Jurkat, Clone E6-1 (cell line): ENCODE measurements around the gene CHRD.

ENCODE experiments used
- DNase-seq: peaks from one replicate; pipeline ENCODE4 v3.0.0-alpha.2; 2011; ENCODE audit warnings: low read depth, low spot score
- H3K4me3 ChIP-seq: 2 replicates; pipeline ENCODE4 v1.5.1; 2011; ENCODE audit warnings: mild to moderate bottlenecking, low read length, control low read depth, moderate library complexity

CHRD gene

DNA sequence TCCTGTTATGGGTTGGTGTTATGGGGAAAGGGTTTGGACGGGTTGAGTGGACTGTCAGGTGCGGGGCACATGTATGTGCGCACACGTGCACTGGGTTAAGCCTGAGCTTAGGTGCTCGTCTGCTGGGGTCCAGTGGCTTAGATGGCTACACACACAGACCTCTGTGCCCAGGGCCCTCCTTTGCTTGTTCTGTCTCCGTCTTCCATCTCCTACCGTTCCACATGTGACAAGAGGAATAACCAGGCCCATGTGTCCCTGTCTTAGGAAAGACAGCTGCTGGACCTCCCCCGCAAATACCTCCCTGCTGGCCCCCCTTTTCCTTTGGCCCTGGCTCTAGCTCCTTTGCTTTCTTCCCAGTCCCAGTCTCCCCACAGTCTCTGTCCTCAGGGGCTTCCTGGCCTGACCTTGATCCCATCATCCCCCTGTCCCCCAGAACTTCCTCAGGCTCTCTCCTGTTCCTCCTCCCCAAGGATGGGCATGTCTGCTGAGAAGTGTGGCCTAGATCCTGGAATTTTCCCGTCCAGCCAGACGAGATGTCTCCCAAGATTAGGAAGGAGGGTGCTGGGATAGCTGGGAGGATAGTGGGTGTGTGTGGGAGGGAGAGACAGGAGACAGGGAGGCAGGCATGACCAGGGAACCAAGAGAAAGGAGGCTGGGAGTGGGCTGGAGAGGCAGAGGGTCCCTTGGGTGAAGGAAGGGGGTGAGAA, 1.1 kb upstream of the CHRD start:
- H3K4me3 ChIP-seq, result no peak overlapping the region
- DNase-seq, result no peak

DNA sequence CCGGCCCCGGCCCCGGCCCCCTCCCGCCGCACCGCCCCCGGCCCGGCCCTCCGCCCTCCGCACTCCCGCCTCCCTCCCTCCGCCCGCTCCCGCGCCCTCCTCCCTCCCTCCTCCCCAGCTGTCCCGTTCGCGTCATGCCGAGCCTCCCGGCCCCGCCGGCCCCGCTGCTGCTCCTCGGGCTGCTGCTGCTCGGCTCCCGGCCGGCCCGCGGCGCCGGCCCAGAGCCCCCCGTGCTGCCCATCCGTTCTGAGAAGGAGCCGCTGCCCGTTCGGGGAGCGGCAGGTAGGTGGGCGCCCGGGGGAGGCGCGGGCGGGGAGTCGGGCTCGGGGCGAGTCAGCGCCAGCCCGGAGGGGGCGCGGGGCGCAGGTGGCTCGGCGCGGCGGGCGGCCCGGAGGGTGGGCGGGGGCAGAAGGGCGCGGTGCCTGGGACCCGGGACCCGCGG, 352 bp downstream of the CHRD start:
- H3K4me3 ChIP-seq, result no peak overlapping the region
- no peak for DNase-seq

DNA sequence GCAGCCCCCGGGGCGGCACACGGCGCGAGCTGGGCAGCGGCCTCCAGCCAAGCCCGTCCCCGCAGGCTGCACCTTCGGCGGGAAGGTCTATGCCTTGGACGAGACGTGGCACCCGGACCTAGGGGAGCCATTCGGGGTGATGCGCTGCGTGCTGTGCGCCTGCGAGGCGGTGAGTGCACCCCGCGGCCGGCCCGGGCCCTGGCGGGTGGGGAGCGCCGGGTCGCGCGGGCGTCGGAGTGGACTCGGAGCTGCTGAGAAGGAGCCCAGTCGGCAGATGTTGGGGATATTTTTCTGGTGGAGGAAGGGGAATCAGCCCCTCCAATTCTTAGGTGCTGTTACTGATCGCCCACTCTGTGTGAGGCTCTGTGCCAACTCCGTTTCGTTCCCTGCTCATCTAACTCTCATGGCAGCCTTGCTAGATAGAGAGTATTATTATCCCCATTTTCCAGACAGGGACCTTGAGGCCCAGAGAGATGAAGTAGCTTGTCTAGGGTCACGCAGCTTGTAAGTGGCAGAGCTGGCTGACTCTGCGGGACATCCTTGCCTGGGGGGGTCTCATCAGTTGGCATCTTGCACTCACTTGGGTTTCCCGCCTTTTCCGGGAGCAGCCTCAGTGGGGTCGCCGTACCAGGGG, 890 bp downstream of the CHRD start:
- no peak for DNase-seq
- H3K4me3 ChIP-seq, result no peak overlapping the region

DNA sequence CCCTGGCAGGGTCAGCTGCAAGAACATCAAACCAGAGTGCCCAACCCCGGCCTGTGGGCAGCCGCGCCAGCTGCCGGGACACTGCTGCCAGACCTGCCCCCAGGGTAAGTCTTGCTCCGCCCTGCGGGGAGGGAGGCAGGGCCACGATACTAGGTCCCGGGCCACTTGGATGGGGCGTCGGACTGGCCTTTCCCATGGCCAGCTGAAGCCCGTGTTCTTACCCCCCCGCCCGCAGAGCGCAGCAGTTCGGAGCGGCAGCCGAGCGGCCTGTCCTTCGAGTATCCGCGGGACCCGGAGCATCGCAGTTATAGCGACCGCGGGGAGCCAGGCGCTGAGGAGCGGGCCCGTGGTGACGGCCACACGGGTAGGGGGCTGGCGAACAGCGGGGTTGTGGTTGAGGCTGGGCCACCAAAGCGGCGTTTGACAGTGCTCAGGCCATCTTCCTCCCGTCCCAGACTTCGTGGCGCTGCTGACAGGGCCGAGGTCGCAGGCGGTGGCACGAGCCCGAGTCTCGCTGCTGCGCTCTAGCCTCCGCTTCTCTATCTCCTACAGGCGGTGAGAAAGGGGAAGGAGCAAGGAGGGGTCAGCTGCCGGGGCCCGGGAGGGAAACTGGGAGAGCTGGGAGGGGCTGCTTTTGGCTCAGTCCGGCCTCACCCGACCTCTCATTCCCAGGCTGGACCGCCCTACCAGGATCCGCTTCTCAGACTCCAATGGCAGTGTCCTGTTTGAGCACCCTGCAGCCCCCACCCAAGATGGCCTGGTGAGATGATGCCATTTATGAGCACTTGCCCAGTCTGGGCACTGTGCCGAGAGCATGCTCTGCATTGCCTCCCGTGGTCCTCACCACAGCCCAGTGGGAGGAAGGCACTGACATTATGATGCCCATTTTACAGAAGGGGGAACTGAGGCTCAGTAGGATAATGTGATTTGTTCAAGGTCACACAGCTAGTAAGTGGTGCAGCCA, 1.7 kb downstream of the CHRD start:
- DNase-seq, result no peak
- H3K4me3 ChIP-seq, result no peak overlapping the region

DNA sequence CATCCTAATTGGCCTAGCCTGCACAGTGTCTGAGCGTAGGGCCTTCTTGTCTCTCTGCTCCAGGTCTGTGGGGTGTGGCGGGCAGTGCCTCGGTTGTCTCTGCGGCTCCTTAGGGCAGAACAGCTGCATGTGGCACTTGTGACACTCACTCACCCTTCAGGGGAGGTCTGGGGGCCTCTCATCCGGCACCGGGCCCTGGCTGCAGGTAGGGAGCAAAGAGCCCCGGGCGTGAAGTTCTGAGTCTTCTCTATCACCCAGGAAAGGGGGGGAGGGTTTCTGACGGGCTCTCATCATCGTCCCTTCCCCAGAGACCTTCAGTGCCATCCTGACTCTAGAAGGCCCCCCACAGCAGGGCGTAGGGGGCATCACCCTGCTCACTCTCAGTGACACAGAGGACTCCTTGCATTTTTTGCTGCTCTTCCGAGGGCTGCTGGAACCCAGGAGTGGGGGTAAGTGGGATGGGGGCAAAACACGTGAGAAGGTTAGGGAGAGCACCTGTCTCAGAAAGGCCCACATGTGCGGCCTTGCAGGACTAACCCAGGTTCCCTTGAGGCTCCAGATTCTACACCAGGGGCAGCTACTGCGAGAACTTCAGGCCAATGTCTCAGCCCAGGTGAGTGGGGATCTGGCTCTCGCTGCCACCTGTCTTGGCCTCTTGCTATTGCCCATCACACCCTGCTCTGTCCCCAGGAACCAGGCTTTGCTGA, 2.6 kb downstream of the CHRD start:
- H3K4me3 ChIP-seq, result no peak overlapping the region
- DNase-seq, result no peak

DNA sequence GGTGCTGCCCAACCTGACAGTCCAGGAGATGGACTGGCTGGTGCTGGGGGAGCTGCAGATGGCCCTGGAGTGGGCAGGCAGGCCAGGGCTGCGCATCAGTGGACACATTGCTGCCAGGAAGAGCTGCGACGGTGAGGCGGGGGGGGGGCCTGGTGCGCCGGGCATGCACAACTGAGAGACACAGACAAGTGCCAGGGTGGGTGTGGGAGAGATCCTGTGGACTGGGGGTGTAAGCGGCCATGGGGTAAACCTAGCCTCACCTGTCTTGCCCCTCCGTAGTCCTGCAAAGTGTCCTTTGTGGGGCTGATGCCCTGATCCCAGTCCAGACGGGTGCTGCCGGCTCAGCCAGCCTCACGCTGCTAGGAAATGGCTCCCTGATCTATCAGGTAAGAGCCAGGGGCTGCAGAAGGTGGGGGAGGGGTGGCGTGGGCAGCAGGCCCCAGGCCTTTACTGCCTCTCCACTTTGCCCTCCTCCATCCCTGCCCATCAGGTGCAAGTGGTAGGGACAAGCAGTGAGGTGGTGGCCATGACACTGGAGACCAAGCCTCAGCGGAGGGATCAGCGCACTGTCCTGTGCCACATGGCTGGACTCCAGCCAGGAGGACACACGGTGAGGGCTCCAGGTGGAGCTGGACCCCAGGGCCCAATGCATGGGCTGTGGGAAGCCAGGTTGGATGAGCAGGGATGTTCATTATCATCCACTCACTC, 3.3 kb downstream of the CHRD start:
- H3K4me3 ChIP-seq, result no peak overlapping the region

DNA sequence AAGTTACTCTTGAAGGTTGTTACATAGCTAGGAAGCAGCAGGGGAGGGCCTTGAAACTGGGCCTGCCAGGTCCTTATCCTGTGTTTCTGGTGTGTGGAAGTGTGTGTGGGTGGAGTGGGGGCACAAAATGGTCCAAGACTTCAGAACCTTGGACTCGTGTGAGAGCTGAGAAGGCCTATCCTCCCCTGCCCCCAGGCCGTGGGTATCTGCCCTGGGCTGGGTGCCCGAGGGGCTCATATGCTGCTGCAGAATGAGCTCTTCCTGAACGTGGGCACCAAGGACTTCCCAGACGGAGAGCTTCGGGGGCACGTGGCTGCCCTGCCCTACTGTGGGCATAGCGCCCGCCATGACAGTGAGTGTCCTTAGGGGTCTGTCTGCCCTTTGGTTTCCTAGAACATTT, 4.5 kb downstream of the CHRD start:
- no peak overlapping the region for H3K4me3 ChIP-seq
- DNase-seq, result no peak

More for the DNA sequence above, 3.3 kb downstream of the CHRD start:
- DNase-seq, result no peak

DNA sequence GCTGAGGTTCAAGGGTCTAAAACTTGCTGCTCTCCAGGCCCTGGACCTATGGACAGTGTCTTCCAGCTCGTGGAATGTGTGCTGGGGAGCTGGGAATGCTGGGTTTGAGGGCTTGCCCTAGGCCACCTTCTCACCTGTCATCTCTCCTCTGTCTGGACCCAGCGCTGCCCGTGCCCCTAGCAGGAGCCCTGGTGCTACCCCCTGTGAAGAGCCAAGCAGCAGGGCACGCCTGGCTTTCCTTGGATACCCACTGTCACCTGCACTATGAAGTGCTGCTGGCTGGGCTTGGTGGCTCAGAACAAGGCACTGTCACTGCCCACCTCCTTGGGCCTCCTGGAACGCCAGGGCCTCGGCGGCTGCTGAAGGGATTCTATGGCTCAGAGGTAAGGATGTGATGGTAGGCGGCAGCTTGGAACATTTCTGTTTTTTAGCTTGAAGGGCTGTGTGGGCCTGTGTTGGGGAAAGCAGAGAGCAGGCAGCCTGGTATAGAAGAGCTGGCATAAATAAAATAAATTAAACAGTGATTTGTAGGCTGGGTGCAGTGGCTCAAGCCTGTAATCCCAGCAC, 5.1 kb downstream of the CHRD start:
- H3K4me3 ChIP-seq, result no peak overlapping the region
- no peak for DNase-seq

DNA sequence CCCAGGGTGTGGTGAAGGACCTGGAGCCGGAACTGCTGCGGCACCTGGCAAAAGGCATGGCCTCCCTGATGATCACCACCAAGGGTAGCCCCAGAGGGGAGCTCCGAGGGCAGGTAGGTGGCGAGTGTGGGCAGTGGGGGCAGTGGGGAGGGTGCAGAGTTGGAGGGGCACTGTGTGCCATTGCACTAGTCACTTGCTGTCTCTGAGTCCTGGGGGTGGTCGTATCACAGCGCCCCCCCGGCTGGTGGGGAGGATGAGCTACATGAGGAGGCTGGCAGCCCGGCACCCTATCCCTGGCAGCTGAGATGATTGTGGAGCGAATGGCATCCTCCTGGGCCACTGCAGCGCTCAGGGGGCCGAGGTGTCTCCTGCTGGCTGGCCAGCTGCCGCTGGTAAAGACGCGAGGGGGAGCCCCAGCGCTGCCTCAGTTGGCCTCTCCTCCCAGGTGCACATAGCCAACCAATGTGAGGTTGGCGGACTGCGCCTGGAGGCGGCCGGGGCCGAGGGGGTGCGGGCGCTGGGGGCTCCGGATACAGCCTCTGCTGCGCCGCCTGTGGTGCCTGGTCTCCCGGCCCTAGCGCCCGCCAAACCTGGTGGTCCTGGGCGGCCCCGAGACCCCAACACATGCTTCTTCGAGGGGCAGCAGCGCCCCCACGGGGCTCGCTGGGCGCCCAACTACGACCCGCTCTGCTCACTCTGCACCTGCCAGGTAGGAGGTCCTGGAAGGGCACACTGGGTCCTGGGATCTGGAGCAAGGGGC, 6.4 kb downstream of the CHRD start:
- no peak overlapping the region for H3K4me3 ChIP-seq
- no peak for DNase-seq

DNA sequence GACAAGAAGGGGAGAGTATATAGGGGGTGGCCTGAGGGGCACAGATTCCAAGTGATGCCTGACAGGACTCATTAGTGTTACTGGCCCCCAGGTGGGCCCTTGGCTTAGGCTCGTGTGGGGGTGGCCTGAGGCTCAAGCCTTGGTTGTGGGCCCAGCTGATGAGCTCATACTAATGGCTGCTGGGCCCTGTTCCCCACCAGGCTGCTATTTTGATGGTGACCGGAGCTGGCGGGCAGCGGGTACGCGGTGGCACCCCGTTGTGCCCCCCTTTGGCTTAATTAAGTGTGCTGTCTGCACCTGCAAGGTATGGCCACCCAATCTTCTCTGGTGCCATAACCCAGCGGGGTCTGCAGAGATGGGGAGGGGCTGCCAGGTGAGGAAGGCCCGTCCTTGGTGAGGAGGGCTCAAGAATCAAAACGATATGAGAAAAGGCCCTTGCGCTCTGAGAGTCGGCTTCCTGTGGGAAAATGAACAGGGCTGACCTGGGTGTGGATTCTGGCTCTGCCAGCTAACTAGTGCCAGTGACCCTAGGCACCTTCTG, 7.4 kb downstream of the CHRD start:
- DNase-seq, result no peak
- H3K4me3 ChIP-seq, result no peak overlapping the region

DNA sequence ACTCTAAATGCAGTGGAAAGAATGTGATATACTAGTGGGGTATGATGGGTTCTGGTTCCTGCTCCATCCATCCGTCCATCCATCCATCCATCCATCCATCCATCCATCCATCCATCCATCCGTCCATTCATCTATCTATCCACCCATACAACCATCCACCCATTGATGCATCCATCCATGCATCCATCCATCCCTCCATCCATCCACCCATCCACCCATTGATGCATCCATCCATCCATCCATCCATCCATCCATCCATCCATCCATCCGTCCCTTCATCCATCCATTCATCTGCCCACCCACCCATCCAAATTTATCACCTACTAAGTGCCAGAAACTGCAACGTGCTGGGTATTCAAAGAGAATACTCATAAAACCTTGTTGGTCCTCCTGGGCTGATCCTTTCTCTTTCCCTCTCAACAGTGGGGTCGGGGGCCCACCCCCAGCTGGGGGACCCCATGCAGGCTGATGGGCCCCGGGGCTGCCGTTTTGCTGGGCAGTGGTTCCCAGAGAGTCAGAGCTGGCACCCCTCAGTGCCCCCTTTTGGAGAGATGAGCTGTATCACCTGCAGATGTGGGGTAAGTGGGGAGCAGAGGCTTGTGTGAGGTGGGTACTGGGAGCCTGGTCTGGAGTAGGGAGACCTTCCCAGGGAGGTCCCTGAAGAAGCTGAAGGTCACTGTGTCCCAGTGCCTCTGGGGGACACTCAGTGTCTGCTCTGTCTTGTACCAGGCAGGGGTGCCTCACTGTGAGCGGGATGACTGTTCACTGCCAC, 8.5 kb downstream of the CHRD start:
- no peak for DNase-seq
- H3K4me3 ChIP-seq, result no peak overlapping the region

DNA sequence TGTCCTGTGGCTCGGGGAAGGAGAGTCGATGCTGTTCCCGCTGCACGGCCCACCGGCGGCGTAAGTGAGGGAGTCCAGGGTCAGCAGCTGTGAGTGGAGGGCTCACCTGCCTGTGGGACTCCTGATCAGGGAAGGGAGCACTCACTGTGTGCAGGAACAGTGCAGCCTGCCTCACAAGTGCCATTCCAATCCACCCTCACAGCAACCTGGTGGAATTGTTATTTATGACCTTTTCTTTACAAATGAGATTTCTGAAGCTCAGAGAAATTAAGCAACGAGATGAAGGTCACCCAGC, 9.0 kb downstream of the CHRD start:
- no peak for DNase-seq
- no peak overlapping the region for H3K4me3 ChIP-seq

DNA sequence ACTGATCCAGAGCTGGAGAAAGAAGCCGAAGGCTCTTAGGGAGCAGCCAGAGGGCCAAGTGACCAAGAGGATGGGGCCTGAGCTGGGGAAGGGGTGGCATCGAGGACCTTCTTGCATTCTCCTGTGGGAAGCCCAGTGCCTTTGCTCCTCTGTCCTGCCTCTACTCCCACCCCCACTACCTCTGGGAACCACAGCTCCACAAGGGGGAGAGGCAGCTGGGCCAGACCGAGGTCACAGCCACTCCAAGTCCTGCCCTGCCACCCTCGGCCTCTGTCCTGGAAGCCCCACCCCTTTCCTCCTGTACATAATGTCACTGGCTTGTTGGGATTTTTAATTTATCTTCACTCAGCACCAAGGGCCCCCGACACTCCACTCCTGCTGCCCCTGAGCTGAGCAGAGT, 9.5 kb downstream of the CHRD start:
- DNase-seq, result no peak
- no peak overlapping the region for H3K4me3 ChIP-seq

DNA sequence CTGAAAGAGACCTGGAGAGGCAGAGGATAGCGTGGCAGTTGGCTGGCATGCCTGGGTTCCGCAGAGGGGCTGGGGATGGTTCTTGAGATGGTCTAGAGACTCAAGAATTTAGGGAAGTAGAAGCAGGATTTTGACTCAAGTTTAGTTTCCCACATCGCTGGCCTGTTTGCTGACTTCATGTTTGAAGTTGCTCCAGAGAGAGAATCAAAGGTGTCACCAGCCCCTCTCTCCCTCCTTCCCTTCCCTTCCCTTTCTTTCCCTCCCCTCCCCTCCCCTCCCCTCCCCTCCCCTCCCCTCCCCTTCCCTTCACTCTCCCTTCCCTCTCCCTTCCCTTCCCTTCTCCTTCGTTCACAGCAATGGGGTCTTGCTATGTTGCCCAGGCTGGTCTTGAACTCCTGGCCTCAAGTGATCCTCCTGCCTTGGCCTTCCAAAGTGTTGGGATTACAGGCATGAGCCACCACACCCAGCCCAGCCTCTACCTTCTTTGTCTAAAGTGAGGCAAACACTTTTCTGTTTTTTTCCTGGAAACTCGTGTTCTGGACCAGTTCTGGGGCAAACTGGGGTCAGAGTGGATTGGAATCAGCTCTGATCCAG, 10.2 kb downstream of the CHRD start:
- H3K4me3 ChIP-seq, result no peak overlapping the region
- DNase-seq, result no peak

DNA sequence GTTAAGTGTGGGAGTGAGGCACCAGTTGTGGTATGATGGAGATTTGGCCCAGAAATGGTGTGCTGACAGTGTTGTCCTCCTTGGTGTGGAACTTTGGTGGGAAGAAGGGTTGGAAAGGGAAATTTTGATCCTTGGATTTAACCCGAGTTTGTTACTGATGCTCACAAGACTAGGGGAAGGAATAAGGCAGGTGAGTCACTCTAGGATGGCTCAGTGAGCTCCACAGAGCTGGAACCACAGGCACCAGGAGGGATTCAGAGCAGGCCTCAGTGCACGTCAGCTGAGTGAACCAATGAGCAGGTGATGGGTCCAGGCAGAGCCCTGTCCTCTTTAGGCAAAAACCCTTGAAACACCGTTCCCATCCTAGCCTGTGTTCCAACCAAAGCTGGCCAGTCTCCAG, 11.4 kb downstream of the CHRD start:
- H3K4me3 ChIP-seq, result no peak overlapping the region
- no peak for DNase-seq

DNA sequence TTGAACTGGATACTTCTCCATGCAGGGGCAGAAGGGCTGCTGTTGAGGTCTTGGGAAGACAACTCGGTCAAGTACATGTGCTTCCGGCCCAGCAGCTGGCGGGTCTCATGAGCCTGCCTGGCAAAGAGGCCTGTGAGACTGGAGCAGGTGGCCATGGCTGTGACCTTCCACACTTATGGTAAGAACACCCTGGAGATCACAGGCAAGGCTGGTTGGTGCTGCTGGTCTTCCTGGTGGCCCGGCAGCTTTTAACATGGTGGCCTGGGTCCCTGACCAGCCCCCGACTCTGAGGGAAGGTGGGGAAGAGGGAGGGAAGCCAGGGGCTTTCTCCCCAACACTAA, 15.4 kb downstream of the CHRD start:
- DNase-seq, result no peak
- no peak overlapping the region for H3K4me3 ChIP-seq

DNA sequence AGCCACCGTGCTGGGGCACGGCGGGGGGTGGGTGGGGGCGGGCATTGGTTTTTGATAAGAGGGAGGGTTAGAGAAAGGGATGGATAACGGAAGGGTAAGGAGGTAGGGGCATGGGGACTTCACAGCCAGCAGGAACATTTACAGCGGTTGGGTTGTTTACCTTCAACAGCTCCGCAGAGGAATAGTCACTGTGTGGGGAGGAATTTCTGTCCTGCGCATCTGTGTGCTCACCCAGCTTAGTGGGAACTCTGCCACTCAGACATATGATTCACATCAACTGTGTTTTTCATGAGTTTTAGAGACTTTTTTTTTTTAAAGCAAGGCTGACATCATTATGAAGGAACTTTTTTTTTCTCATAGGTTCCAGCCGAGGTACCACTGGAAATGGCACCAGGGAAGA, 19.6 kb downstream of the CHRD start:
- no peak overlapping the region for H3K4me3 ChIP-seq

More for the DNA sequence above, 19.6 kb downstream of the CHRD start:
- DNase-seq, result no peak
